Gastroesophageal sphincter (tissue), 3 donors: ENCODE measurements around the gene PNMA5.

ENCODE experiments used
- CTCF ChIP-seq, 4 experiments: fragments of 200-600 bp in 2 of 4; fragments of 450-650 bp in 2 of 4; sonication (generic) in 1 of 4; IDR thresholded peaks; one replicate each; pipeline ENCODE4 v1.5.1; 2017 to 2019; ENCODE audit warnings: antibody characterized with exemption in 4 of 4, mild to moderate bottlenecking in 2 of 4, moderate library complexity in 2 of 4
- EP300 ChIP-seq: sonication (generic); formaldehyde crosslinking; IDR thresholded peaks from one replicate; pipeline ENCODE4 v1.6.1; 2017; ENCODE audit warnings: antibody characterized with exemption, mild to moderate bottlenecking
- POLR2A ChIP-seq, 2 donors: fragments of 450-650 bp; IDR thresholded peaks; one replicate each; pipeline ENCODE4 v1.6.1; 2017; ENCODE audit warnings: antibody characterized with exemption in 2 of 2, mild to moderate bottlenecking in 2 of 2, moderate library complexity in 1 of 2
- POLR2AphosphoS5 ChIP-seq: sonication (generic); formaldehyde crosslinking; IDR thresholded peaks from one replicate; pipeline ENCODE4 v1.6.1; 2017; ENCODE audit warnings: antibody characterized with exemption

GRCh38 chrX:152959626-152960025 is 34.3 kb downstream of the PNMA5 start:
- TF ChIP-seq POLR2AphosphoS5 (no peak), POLR2A (IDR thresholded peaks at IDR 0.05) (no peak), CTCF (IDR thresholded peaks at IDR 0.05) (no peak), EP300 (no peak)
